ENCODE data around the gene TMEM138. TPM values are rescaled to one million over a fixed set of nuclear protein-coding genes. Genes with fewer than 3 reads are reported as not detected.

TMEM138 gene
- total and polyA plus RNA-seq, 2 of the 13 experiments (the other 11 are each of a cell fraction or from before 2014, with no cell fraction given): 43.5 to 61.0 TPM

DNA sequence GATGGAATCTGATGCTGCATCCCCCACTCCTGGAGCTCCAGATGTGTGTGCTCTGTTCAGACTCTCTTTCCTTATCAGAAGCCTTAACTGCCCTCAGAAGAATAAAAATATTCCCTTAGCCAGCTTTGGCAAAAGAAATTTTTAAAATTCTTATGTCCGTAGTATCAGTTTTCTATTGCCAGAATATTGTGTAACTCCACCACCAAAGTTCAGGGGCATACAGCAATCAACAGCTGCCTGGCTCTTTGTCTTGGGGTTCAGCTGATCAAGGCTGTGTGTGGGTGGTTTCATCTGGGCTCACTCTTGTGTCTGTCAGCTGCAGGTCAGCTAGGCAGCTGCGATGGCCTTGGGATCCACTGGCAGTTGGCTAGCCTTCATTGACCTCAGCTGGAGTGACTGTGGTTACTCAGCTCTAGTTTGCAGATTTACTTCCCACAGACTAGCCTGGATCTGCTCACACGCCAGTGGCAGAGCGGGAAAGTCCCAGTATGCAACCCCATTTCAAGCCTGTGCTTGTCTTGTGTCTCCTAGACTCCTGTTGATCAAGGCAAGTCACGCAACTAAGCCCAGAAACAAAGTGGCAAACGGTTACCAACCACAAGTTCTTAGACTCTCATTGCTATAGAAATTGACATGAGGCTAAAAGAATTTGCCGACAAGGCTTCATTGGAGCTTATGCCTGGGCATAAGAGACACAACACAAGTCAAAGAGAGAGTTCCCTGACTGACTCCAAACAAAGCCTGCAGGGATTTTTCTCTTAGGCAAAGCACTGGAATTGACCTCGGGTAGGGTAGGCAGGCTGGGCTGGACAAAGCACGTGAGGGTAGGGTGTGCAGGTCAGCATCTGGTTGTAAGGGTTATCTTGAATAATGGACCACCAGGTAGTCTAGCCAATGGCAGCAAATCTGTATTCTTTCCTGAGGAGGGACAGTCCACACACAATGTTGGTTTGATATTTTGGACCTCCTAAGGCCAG, 7.5 kb downstream of the TMEM138 start (continued):
- TF ChIP-seq ZBTB4 (CRISPR knock-in tag; IDR thresholded peaks at IDR 0.05; ENCODE audit: borderline replicate concordance) (peak; percentile 95), ZNF558 (CRISPR knock-in tag; IDR thresholded peaks at IDR 0.05; ENCODE audit: borderline replicate concordance) (no peak), ARID5B (CRISPR knock-in tag; IDR thresholded peaks at IDR 0.05) (peak; percentile 81), MIER2 (CRISPR knock-in tag; IDR thresholded peaks at IDR 0.05) (0 out of 2 replicates have a peak, but pooled peaks have one; percentile 42), ZNF747 (CRISPR knock-in tag; IDR thresholded peaks at IDR 0.05; ENCODE audit: borderline replicate concordance) (peak; percentile 71; the same call in 1 of the 2 replicates)
- TF ChIP-seq, protein P1, sequence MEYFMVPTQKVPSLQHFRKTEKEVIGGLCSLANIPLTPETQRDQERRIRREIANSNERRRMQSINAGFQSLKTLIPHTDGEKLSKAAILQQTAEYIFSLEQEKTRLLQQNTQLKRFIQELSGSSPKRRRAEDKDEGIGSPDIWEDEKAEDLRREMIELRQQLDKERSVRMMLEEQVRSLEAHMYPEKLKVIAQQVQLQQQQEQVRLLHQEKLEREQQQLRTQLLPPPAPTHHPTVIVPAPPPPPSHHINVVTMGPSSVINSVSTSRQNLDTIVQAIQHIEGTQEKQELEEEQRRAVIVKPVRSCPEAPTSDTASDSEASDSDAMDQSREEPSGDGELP (IDR thresholded peaks at IDR 0.05; ENCODE audit: borderline replicate concordance, low read depth): peak; percentile 98
- TF ChIP-seq, protein P2, sequence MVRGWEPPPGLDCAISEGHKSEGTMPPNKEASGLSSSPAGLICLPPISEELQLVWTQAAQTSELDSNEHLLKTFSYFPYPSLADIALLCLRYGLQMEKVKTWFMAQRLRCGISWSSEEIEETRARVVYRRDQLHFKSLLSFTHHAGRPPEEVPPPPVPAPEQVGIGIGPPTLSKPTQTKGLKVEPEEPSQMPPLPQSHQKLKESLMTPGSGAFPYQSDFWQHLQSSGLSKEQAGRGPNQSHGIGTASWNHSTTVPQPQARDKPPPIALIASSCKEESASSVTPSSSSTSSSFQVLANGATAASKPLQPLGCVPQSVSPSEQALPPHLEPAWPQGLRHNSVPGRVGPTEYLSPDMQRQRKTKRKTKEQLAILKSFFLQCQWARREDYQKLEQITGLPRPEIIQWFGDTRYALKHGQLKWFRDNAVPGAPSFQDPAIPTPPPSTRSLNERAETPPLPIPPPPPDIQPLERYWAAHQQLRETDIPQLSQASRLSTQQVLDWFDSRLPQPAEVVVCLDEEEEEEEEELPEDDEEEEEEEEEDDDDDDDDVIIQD (CRISPR knock-in tag; IDR thresholded peaks at IDR 0.05; ENCODE audit: low read depth): 0 out of 2 replicates have a peak, but pooled peaks have one; percentile 27
- TF ChIP-seq, protein P3, sequence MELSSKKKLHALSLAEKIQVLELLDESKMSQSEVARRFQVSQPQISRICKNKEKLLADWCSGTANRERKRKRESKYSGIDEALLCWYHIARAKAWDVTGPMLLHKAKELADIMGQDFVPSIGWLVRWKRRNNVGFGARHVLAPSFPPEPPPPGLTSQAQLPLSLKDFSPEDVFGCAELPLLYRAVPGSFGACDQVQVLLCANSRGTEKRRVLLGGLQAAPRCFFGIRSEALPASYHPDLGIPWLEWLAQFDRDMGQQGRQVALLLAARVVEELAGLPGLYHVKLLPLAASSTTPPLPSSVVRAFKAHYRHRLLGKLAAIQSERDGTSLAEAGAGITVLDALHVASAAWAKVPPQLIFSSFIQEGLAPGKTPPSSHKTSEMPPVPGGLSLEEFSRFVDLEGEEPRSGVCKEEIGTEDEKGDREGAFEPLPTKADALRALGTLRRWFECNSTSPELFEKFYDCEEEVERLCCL (CRISPR knock-in tag; IDR thresholded peaks at IDR 0.05; ENCODE audit: borderline replicate concordance): no peak
- TF ChIP-seq, protein P4, sequence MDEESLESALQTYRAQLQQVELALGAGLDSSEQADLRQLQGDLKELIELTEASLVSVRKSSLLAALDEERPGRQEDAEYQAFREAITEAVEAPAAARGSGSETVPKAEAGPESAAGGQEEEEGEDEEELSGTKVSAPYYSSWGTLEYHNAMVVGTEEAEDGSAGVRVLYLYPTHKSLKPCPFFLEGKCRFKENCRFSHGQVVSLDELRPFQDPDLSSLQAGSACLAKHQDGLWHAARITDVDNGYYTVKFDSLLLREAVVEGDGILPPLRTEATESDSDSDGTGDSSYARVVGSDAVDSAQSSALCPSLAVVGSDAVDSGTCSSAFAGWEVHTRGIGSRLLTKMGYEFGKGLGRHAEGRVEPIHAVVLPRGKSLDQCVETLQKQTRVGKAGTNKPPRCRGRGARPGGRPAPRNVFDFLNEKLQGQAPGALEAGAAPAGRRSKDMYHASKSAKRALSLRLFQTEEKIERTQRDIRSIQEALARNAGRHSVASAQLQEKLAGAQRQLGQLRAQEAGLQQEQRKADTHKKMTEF (CRISPR knock-in tag; IDR thresholded peaks at IDR 0.05): peak; percentile 78
